ENCODE data around the gene OR5AR1.

The OR5AR1 gene

DNA sequence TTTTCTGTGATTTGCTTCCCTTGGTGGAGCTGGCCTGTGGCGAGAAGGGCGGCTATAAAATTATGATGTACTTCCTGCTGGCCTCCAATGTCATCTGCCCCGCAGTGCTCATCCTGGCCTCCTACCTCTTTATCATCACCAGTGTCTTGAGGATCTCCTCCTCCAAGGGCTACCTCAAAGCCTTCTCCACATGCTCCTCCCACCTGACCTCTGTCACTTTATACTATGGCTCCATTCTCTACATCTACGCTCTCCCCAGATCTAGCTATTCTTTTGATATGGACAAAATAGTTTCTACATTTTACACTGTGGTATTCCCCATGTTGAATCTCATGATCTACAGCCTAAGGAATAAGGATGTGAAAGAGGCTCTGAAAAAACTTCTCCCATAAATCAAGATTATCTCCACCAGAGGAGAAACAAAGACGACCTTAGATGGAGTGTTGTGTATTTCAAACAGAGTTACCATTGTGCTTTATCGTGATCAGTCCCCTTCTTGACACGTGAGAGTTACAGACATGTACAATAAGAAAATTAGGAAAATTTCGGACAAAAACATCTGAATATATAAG is 37.5 kb downstream of the OR5AR1 start:
- Histone ChIP-seq H3K4me1 (no peaks in the 10 kb centered on the region), H3K27me3 (ENCODE audit: low read depth) (no peaks in the 10 kb centered on the region), H3K4me3 (no peak overlapping the region), H3K9me3 (no peaks in the 10 kb centered on the region), H3K36me3 (replicated peaks) (no peaks in the 10 kb centered on the region)
- no peak for DNase-seq (ENCODE audit: low spot score in 2 of 2)
- in situ Hi-C loops (cut with MboI; ENCODE audit: low sequenced_read_pairs) = no loop called here

- DNase-seq (ENCODE audit: low spot score in 2 of 2) = no peak
- no peaks in the 10 kb centered on the region for H3K27me3 ChIP-seq (ENCODE audit: low read depth)
- no peaks in the 10 kb centered on the region for H3K9me3 ChIP-seq
- no peaks in the 10 kb centered on the region for H3K4me1 ChIP-seq
- in situ Hi-C loops (cut with MboI; ENCODE audit: low sequenced_read_pairs) = no loop called here
- H3K4me3 ChIP-seq = no peak overlapping the region
- no peaks in the 10 kb centered on the region for H3K36me3 ChIP-seq (replicated peaks)
Observed at GRCh38 chr11:56705784-56706396, 42.4 kb downstream of the OR5AR1 start.

GRCh38 chr11:56706486-56706885 is 43.0 kb downstream of the OR5AR1 start:
- Histone ChIP-seq H3K27me3 (ENCODE audit: low read depth) (no peaks in the 10 kb centered on the region), H3K36me3 (replicated peaks) (no peaks in the 10 kb centered on the region), H3K4me1 (no peaks in the 10 kb centered on the region), H3K9me3 (no peaks in the 10 kb centered on the region), H3K4me3 (no peak overlapping the region)
- in situ Hi-C loops (cut with MboI; ENCODE audit: low sequenced_read_pairs) = no loop called here
- DNase-seq (ENCODE audit: low spot score in 2 of 2) = no peak

DNA sequence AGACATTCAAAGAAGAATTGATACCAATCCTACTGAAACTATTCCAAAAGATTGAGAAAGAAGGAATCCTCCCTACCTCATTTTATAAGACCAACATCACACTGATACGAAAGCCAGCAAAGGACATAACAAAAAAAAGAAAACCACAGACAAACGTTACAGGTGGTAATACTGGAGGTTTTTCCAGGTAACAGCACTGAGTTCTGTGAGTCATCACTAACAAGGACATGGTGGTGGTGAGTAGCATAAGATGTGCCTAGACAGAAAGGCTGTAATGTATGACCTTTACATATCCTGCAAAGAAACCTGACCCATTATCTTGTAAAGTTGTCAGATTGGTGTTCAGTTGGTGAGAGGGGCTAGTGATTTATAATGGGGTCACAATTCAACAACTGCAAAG is 50.7 kb downstream of the OR5AR1 start:
- in situ Hi-C loops (cut with MboI; ENCODE audit: low sequenced_read_pairs) = no loop called here
- H3K9me3 ChIP-seq = no peaks in the 10 kb centered on the region
- no peaks in the 10 kb centered on the region for H3K4me1 ChIP-seq
- no peaks in the 10 kb centered on the region for H3K36me3 ChIP-seq (replicated peaks)
- no peaks in the 10 kb centered on the region for H3K27me3 ChIP-seq (ENCODE audit: low read depth)
- no peak for DNase-seq (ENCODE audit: low spot score in 2 of 2)
- no peak overlapping the region for H3K4me3 ChIP-seq
